ENCODE results near the gene ECSIT.
A peak's percentile ranks its signal among the peaks of the same experiment; 100 is the strongest.

The ECSIT gene

DNA sequence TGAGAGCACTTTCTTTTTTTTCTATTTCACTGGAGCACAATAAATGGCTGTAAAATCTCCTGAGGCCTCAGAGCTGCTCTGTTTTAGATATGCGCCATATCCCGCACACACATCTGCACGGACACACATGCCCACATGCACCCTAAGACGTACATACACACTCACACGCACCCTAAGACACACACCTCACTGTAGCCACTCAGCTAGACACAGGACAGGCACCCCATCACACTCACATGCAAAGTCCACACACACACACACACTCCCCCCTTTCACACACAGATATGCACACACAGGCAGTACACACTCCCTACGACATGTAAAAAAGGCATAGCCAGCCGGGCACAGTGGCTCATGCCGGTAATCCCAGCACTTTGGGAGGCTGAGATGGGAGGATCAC is 21.3 kb upstream of the ECSIT start:
- DNase-seq (ENCODE audit: low read depth), result no peak

DNA sequence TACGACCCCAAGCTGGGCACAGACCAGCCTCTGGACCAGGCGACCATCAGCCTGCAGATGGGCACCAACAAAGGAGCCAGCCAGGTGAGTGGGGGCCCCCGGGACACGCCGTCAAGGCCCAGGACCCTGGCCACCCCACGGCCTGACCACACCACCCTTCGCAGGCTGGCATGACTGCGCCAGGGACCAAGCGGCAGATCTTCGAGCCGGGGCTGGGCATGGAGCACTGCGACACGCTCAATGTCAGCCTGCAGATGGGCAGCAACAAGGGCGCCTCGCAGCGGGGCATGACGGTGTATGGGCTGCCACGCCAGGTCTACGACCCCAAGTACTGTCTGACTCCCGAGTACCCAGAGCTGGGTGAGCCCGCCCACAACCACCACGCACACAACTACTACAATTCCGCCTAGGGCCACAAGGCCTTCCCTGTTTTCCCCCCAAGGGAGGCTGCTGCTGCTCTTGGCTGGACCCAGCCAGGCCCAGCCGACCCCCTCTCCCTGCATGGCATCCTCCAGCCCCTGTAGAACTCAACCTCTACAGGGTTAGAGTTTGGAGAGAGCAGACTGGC is 20.5 kb upstream of the ECSIT start:
- no peak for DNase-seq (ENCODE audit: low read depth)

DNA sequence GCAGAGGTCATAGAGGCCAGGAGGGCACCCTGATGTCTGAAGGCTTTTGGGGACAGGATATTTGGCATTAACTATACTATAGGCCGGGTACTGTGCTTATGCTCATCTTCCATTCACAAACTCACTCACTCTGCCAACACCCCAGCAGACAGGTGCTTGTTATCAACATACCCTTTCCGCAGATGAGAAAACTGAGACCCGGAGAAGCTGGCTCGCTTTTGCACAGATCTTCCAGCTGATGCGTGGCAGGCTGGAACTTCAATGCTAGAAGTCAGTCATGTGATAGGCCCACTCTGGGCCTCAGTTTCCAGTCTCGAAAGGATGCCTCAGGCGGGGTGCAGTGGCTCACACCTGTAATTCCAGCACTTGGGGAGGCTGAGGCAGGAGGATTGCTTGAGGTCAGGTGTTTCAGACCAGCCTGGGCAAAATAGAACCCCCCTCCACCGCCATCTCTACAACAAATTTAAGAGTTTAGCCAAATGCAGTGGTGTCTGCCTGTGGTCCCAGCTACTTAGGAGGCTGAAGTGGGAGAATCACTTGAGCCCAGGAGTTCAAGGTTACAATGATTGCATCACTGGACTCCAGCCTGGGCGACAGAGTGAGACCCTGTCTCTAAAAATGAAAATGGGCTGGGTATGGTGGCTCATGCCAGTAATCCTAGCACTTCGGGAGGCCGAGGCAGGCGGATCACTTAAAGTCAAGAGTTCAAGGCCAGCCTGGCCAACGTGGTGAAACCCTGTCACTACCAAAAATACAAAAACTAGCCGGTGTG is 19.2 kb upstream of the ECSIT start:
- no peak for DNase-seq (ENCODE audit: low read depth)

DNA sequence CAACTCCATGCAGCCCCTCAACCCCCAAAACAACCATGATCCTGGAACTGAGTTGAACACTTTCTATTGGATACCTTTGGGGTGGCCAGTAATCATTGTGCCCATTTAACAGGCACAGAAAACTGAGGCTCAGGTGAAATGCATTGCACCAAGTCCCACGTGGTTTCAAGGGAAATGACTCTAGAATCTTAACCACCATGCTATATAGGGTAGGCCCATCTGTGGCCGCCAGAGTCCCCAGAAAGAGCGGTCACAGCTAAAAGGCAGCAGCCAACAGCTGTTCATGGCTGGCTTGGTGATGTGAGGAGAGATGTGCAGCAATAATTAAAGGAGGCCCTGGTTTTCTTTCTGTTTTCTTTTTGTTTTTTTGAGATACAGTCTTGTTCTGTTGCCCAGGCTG is 12.3 kb upstream of the ECSIT start:
- DNase-seq (ENCODE audit: low read depth), result no peak

DNA sequence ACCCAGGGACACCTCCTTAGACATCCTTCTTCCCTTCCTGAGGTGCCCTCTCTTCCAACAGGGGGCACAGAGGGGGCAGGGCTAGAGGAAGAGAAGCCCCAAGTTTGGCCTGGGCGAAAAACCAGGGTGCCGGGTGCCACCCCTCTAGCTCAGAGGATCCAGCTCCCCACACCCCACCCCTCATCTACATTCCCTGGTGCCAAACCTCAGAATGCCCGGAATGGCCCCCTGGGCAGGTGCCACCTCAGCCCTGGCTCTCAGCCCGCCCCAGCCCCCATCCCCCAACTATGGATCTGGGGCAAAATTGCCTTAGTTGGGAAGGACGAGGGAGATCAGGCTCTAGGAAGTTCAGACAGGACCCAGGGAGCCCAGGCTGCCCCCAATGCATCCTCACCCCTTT is 11.7 kb upstream of the ECSIT start:
- no peak for DNase-seq (ENCODE audit: low read depth)

DNA sequence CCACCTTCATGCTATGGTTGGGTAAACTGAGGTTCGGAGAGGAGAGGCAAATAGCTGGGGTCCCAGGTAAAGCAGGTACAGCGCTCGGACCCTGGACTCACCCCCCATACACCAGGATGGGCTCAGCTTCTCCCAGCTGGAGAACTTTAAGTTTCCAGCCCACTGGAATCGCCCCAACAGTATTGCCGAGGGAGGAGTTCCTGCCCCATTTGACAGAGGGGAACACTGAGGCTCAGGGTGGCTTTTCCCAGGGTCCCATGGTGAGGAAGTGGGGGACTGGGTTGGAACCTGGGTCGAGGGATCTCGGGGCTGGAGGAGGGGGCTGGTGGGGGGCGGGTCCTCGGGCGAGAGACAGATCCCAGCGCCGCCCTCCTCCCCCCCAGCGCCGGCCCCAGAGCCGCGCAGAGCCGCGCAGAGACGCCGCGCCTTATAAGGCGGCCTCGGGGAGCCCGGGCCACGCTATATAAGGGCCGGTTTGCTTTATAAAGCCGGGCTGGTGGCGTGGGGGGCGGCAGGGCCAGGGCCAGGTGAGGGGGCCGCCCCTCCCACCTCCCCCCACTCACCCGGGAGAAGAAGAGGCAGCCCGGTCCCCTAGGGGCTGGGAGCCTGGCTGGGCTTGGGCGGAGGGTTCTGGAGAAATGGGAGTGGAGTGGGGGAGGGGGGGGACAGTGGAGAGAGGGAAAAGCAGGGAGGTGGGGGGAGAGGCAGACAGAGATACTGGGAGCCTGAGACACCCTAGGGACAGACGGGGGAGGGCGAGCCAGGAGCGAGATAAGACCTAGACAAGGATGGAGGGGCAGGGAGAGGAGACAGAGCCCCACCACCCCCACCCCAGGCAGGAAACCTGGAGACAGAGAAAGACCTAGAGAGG is 10.8 kb upstream of the ECSIT start:
- DNase-seq (ENCODE audit: low read depth), result no peak

DNA sequence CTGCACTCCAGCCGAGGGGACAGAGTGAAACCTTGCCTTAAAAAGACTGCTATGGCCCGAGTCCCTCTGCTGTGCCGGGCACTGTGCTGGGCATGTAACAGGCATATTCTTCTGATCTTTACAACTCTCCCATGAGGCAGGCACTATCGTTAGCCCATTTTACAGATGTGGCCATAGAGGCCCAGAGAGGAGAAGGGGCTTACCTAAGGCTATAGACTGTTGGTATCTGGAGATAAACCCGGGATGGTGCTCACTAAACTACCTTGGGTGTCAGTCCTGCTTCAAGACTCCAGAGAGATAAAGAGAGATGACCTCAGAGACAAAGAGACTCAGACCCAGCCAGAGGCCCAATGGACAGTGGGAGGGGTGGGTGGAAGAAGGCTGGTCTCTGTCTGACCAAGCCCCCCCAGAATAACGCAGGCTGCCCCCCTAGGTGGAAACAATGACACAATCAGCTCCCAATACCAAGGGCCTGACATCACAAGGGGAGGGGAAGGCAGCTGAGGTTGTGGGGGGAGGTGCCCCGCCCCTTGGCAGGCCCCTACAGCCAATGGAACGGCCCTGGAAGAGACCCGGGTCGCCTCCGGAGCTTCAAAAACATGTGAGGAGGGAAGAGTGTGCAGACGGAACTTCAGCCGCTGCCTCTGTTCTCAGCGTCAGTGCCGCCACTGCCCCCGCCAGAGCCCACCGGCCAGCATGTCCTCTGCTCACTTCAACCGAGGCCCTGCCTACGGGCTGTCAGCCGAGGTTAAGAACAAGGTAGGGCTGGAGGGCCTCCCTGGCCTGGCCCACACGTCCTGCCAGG is 9.5 kb upstream of the ECSIT start, which contains the start of gene CNN1:
Gene CNN1, plus strand, starts transcription at position 620 of the 805 bp plus-strand sequence. Its CDS starts 77 bp downstream, at position 697.
- DNase-seq (ENCODE audit: low read depth), result no peak

DNA sequence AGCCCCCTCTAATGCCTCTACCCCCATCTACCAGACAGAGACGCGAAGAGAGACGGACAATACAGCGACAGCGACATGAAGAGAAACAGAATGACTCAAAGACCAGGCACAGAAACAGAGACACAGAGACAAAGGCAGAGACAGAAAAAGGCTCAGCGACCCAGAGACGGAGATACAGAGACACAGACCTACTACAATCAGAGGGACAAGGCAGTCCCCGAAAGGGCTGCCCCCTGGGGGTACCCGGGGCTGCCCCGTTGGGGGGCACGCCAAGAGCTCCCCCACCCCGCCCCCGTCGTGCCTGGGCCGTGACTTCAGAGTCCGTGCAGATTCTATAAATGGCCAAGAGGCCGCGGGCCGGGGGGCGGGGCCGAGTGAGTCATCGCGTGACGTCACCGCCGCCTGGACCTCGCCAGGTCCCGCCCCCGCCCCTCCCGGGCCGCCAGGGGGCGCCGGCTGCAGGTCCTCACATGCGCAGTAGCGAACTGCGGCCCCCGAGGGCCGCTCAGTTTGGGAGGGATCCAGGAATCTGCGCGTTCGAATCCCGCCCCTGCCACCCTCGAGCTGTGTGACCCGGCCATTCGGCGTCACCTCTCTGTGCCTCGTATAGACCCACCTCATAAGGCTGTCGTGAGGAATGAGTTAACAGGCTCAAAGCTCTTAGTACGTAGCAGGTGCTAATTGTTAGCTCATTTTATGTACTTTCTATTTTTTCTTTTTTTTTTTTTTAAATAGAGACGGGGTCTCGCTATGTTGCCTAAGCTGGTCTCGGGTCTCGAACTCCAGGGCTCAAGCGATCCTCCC is 7.1 kb upstream of the ECSIT start:
- peak; percentile 79 for DNase-seq (ENCODE audit: low read depth)

DNA sequence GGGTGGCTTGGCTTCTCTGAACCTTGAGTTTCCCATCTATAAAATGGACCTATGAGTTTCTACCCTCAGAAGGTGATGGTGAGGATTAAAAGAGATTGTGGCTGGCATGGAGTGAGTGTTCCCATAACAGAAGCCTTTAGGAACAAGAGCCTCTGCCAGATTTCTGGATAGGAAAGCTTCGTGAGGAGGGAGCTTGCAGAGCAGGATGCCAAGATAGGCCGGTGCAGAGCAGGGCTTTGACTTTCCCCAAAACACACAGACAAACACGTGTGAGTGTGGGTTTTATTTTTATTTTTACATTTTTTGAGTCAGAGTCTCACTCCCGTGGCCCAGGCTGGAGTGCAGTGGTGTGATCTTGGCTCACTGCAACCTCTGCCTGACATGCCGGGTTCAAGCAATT is 6.0 kb upstream of the ECSIT start:
- no peak for DNase-seq (ENCODE audit: low read depth)

DNA sequence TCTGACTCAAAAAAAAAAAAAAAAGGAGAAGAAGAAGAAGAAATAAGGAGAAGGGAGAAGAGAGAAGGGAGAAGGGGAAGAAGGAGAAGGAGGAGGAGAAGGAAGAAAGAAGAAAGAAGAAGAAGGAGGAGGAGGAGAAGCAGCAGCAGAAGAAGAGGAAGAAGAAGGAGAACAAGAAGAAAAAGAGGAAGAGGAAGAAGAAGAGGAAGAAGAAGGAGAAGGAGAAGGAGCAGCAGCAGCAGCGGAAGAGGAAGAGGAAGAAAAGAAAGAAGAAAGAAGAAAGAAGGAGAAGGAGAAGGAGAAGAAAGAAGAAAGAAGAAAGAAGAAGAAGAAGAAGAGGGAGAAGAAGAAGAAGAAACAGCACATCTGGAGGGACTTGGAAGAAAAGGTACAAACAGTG is 5.6 kb upstream of the ECSIT start:
- no peak for DNase-seq (ENCODE audit: low read depth)

DNA sequence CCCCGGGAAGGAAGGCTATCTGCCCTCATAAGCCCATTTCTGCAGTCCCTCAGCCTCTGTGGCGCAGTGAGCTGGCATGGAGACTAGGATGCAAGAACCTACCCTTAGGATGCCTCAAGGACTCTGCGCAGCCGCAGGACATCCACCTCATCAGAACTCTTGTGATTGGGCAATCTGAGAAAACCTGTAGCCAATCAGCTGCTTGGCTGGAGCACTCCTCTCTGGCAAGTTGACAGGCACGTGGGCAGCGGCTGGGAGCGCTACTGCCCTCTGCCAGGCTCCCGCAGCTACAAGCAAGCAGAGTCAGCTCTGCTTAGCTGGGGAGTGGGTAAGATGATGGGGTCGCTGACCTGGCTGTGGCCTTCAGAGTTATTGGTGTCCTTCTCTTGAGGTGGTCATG is 1.5 kb upstream of the ECSIT start:
- DNase-seq (ENCODE audit: low read depth), result no peak

DNA sequence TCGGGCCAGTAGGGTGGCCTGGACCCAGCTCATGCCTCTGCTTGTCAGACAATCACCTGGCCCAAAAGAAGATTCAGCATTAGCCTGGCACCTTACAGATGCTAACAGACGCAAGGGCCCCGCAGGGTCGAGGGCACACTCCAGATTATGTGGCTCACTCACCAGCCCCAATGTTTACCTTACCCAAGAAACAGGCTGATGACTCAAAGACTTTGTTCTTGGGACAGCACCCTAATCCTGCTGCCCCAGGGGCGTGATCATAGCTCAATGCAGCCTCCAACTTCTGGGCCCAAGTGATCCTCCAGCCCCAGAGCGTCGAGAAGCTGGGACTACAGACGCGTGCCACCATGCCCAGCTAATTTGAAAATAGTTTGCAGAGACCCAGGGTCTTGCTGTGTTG is 9.8 kb downstream of the ECSIT start:
- DNase-seq (ENCODE audit: low read depth), result no peak

DNA sequence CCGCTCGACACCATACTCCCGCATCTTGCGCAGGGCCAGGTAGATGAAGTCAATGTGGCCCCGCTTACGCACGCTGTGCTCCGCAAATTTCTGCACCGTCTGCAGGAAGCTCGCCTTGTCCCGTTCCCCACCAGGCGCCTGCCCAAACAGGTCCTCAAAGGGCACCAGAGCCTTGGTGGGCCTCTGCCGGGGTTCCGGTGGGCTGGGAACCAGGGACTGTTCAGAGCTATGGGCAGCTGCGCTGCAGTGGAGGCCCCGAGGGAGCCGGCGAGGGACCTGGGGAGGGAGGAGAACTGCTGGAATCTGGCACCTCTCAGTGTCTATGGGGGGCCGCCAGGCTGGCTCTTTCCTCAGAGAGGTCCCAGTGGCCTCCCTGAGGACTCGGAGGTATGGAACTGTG is 15.0 kb downstream of the ECSIT start:
- DNase-seq (ENCODE audit: low read depth), result no peak

DNA sequence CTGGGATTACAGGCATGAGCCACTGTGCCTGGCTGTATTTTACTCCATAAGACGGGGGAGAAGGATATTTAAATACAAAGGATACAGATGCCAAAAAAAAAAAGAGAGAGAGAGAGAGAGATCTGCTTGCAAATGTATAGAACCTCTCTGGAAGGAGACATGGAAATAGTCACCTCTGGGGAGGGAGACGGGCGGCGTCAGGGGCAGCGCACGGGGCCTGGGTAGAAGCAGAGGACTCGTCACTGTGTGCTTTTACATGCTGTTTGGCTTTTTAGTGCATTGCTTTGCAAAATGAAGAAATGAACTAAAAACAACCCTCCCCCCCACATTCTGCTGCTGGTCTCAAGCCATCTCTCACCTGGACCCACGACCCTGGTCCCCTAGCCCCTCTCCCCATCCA is 18.5 kb downstream of the ECSIT start:
- no peak for DNase-seq (ENCODE audit: low read depth)

DNA sequence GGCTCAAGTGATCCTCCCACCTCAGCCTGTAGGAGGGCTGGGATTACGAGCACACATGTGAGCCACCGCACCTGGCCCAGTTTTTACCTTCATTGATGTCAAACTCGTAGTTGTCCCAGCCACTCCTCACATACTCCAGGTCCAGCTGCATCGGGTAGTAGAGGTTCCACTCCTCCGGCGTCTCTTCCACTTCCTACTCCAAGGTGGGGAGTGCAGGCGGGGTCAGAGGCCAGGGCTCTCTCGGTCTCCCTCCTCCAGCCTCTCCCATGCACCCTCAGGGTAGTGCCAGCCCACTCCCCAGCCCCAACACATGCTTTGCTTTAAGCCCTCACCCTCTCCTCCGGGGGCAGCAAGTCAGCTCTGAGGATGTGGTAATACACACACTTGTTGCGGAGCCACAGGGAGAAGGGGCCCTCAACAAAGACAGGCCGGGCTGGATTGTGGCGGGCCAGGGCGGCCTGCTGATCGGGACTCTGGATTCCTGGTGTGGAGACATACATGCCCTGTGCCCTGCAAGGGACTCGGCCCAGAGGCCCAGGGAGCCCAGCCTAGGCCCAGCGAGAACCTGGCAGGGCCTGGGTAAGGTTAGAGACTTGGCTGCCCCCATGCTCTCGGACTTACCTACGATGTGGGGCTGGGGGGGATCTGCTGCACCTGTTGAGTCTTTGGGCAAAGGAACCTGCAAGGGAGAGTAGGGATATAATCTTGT is 21.4 kb downstream of the ECSIT start:
- DNase-seq (ENCODE audit: low read depth), result no peak

DNA sequence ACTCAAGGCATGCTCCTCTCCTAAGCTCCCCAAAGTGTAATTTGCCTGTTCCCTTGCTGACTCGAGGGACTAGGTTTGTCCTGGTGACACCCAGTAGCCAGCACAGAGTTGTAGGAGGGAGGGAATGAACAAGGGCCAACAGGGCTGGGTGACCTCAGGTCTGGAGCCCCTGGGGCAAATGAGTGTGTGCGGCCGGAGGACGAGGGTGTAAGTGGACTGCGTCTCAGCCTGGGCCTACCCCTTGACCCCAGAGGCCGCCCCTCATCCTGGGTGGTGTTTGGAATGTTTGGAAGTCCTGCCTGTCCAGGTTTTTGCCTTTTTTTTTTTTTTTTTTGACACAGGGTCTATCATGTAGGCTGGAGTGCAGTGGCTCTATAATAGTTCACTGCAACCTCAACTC is 22.0 kb downstream of the ECSIT start:
- DNase-seq (ENCODE audit: low read depth), result no peak

DNA sequence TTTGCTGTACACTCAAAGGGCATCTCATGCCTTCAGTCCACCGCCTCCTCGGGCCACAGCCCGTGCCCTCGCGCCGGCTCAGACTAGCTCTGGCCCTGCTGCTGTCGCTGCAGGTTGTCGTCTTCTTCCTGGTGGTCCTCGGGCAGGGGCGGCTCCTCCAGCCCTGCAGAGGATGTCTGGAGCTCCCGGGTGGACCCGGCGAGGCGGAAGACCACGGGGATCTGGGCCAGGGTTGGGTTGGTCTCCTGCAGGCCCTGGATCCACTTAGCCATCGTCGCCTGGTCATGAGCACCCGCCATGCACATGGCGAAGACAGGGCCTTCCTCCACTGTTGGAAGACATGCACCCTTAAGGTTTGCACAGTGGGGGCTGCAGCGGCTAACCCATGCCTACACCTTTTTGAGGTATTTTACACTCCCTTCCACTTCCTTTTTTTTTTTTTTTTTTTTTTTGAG is 22.8 kb downstream of the ECSIT start:
- DNase-seq (ENCODE audit: low read depth), result no peak

DNA sequence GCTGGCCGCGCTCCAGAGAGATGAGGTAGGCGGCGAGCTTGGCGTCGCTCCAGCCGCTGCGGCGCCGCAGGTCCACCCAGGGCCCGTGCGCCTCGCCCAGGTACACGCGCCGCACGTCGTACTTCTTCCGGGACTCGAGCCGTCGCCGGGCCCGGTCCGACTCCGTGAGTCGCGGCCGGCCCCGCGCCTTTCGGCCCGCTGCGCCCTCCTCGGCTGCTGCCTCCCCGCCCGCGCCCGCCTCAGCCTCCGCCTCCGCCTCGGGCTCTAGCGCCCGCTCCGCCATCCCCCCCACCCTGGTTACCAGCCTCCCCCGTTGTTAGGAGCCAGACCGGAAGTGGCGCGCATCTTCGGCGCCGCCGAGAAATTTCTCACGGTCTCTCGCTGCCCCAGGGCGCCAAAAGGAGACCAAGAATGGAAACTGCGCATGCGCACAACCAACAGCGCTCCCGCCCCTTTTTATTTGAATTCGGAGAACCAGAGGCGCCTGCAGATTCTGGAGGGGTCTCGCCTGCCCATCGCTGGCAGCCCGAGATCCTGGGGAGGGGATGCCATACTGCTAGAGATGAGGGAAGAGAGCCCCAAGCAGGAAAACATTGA is 23.3 kb downstream of the ECSIT start, which contains the start of gene ZNF653:
Gene ZNF653, minus strand, starts transcription at position 336 of the 597 bp plus-strand sequence. Its CDS starts 53 bp downstream, at position 283.
- peak; percentile 95 for DNase-seq (ENCODE audit: low read depth)

DNA sequence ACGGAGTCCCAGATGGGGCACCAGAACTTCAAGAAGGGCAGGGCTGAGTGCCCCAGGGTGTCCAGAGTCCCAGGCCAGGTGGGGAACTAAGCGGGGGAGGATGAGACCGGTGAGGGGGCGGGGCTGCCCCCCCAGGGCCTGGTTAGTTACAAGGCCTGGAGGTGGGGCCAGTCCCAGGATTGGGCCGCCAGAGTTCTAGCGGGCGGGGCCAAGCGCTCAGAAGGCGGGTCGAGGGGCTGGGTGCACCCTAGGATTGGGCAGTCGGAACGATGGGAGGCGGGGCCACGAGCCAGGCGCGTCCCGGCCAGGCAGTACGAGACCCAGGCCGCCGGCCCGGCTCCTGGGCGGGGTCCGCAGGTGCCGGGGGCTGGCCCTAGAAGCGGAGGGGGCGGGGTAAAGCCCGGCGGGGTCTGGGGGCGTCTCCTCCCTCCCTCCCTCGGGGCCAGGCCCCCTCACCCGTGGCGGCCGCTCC is 23.9 kb downstream of the ECSIT start:
- DNase-seq (ENCODE audit: low read depth), result peak; percentile 84

DNA sequence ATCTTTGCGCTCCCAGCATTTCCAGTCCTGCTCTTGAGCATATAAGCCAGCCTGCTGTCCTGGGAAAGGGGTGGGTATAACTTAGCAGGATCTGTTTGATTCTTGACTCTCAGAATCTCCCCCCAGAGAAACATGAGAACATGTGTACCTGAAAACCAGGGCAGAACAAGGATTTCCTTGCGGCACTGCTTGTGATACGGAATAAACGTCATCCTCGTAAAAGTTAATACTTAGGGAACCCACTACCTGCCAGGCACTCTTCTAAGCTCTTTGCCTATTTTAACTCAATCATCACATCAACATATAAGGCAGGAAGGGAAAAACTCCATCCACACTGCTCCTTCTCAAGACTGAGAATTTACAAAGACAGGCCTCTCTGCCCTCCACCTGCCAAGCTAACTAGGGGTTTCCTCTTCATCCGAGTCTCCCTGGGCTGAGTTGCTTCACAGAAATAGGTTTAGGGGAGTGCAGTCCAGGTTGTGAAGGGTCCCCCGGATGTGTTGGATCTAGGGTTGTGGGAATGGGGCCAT is 24.4 kb downstream of the ECSIT start:
- DNase-seq (ENCODE audit: low read depth), result no peak
